OCI-LY1 (cell line): ENCODE results near the gene BABAM2.

Experiments
- H2AFZ ChIP-seq: fragments of 200-600 bp; sonication (generic), shearing (Covaris generic); 2 replicates; pipeline ENCODE4 v1.6.0; 2014; ENCODE audit warnings: antibody characterized with exemption, mild to moderate bottlenecking, low read length
- H3F3A ChIP-seq: fragments of 200-600 bp; sonication (generic), shearing (Covaris generic); 2 replicates; pipeline ENCODE4 v1.6.0; 2014; ENCODE audit warnings: mild to moderate bottlenecking, antibody characterized with exemption, low read length, moderate library complexity; ENCODE audit not compliant: insufficient read depth
- H3K27ac ChIP-seq: fragments of 200-600 bp; sonication (generic); 2 replicates; pipeline ENCODE4 v1.5.1; 2014; ENCODE audit warnings: low read length, mixed run types, mild to moderate bottlenecking, low read depth; ENCODE audit not compliant: poor library complexity, severe bottlenecking
- H3K27me3 ChIP-seq: fragments of 200-600 bp; sonication (generic); 2 replicates; pipeline ENCODE4 v1.6.0; 2014; ENCODE audit warnings: antibody characterized with exemption, mild to moderate bottlenecking, low read length, moderate library complexity; ENCODE audit not compliant: insufficient read depth
- H3K36me3 ChIP-seq: fragments of 200-600 bp; sonication (generic); 2 replicates; pipeline ENCODE4 v1.6.1; 2014; ENCODE audit warnings: mild to moderate bottlenecking, antibody characterized with exemption, low read length, moderate library complexity, mixed read lengths; ENCODE audit not compliant: insufficient read depth
- H3K4me1 ChIP-seq: fragments of 200-600 bp; sonication (generic); 2 replicates; pipeline ENCODE4 v1.5.1; 2014; ENCODE audit warnings: mild to moderate bottlenecking, low read length, moderate library complexity; ENCODE audit not compliant: insufficient read depth, severe bottlenecking
- H3K4me2 ChIP-seq: fragments of 200-600 bp; sonication (generic), shearing (Covaris generic); 2 replicates; pipeline ENCODE4 v1.6.1; 2014; ENCODE audit warnings: low read length
- H3K4me3 ChIP-seq: fragments of 200-600 bp; sonication (generic); 2 replicates; pipeline ENCODE4 v1.5.1; 2014; ENCODE audit warnings: low read length, low read depth, mild to moderate bottlenecking, mixed read lengths; ENCODE audit not compliant: poor library complexity, severe bottlenecking
- H3K79me2 ChIP-seq: fragments of 200-600 bp; shearing (Covaris generic); 2 replicates; pipeline ENCODE4 v1.6.1; 2016; ENCODE audit warnings: mixed run types, low read length, mixed read lengths; ENCODE audit not compliant: insufficient read depth
- H3K9ac ChIP-seq: fragments of 200-600 bp; sonication (generic), shearing (Covaris generic); 2 replicates; pipeline ENCODE4 v1.6.1; 2014; ENCODE audit warnings: mild to moderate bottlenecking, low read length, mixed read lengths
- H3K9me2 ChIP-seq: fragments of 200-600 bp; sonication (generic), shearing (Covaris generic); 2 replicates; pipeline ENCODE4 v1.6.1; 2014; ENCODE audit warnings: low read depth, mild to moderate bottlenecking, low read length, mixed read lengths
- H3K9me3 ChIP-seq: fragments of 200-600 bp; shearing (Covaris generic); 2 replicates; pipeline ENCODE4 v1.6.1; 2014; ENCODE audit warnings: low read length, mixed read lengths
- H4K20me1 ChIP-seq: fragments of 200-600 bp; sonication (generic), shearing (Covaris generic); 2 replicates; pipeline ENCODE4 v1.6.0; 2016; ENCODE audit warnings: mild to moderate bottlenecking, low read length; ENCODE audit not compliant: insufficient read depth
- EZH2 ChIP-seq: fragments of 200-600 bp; sonication (generic), shearing (Covaris generic); IDR thresholded peaks from 2 replicates; pipeline ENCODE4 v1.8.0; 2017; ENCODE audit warnings: borderline replicate concordance, mixed run types, mild to moderate bottlenecking, antibody characterized with exemption, low read length, moderate library complexity, mixed read lengths
- TF ChIP-seq, protein P1 (sequence below): fragments of 200-600 bp; sonication (generic), shearing (Covaris generic); IDR thresholded peaks from 2 replicates; pipeline ENCODE4 v1.5.1; 2017; ENCODE audit warnings: mild to moderate bottlenecking, antibody characterized with exemption, low read length, moderate library complexity, mixed read lengths

Gene BABAM2

GRCh38 chr2:27920148-27920885 lies 29.8 kb downstream of the BABAM2 start:
- H4K20me1 ChIP-seq: no peaks in the 10 kb centered on the region
- H3K4me2 ChIP-seq: no peak overlapping the region
- H3K9ac ChIP-seq: no peak overlapping the region
- no peak overlapping the region for H2AFZ ChIP-seq
- H3K79me2 ChIP-seq: no peaks in the 10 kb centered on the region
- TF ChIP-seq EZH2: no peak
- TF ChIP-seq, protein P1, sequence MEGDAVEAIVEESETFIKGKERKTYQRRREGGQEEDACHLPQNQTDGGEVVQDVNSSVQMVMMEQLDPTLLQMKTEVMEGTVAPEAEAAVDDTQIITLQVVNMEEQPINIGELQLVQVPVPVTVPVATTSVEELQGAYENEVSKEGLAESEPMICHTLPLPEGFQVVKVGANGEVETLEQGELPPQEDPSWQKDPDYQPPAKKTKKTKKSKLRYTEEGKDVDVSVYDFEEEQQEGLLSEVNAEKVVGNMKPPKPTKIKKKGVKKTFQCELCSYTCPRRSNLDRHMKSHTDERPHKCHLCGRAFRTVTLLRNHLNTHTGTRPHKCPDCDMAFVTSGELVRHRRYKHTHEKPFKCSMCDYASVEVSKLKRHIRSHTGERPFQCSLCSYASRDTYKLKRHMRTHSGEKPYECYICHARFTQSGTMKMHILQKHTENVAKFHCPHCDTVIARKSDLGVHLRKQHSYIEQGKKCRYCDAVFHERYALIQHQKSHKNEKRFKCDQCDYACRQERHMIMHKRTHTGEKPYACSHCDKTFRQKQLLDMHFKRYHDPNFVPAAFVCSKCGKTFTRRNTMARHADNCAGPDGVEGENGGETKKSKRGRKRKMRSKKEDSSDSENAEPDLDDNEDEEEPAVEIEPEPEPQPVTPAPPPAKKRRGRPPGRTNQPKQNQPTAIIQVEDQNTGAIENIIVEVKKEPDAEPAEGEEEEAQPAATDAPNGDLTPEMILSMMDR: no peak
- H3K9me2 ChIP-seq: no peaks in the 10 kb centered on the region
- H3K4me1 ChIP-seq: peaks cover 7% of the 10 kb centered on the region
- no peak overlapping the region for H3K4me3 ChIP-seq
- no peaks in the 10 kb centered on the region for H3K36me3 ChIP-seq
- H3F3A ChIP-seq: no peaks in the 10 kb centered on the region
- no peaks in the 10 kb centered on the region for H3K27me3 ChIP-seq
- H3K9me3 ChIP-seq: no peaks in the 10 kb centered on the region
- no peak overlapping the region for H3K27ac ChIP-seq

DNA sequence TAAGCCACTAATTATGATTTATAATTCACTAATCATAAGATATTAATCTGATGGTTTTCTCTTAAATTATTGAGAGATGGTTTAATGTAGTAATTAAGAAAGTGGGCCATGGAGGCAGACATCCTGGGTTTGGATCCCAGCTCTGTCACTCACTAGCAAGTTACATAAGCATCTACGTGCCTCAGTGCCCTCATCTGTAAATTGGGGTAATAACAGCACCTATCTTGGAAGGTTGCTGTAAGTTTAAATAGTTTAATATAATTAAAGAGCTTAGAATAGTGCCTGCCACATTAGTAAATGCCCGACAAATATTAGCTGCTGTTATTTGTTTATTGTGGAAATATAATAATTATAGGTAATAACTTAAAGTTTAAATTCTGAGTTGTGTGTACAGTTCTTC lies 30.9 kb downstream of the BABAM2 start:
- TF ChIP-seq, protein P1: no peak
- no peak for TF ChIP-seq EZH2
- Histone ChIP-seq H3K4me2 (no peak overlapping the region), H3K9ac (no peak overlapping the region), H3K4me1 (peaks cover 7% of the 10 kb centered on the region), H2AFZ (no peak overlapping the region), H4K20me1 (no peaks in the 10 kb centered on the region), H3K9me2 (no peaks in the 10 kb centered on the region), H3K36me3 (no peaks in the 10 kb centered on the region), H3K79me2 (no peaks in the 10 kb centered on the region), H3K9me3 (no peaks in the 10 kb centered on the region), H3F3A (no peaks in the 10 kb centered on the region), H3K27ac (no peak overlapping the region), H3K27me3 (no peaks in the 10 kb centered on the region), H3K4me3 (no peak overlapping the region)

DNA sequence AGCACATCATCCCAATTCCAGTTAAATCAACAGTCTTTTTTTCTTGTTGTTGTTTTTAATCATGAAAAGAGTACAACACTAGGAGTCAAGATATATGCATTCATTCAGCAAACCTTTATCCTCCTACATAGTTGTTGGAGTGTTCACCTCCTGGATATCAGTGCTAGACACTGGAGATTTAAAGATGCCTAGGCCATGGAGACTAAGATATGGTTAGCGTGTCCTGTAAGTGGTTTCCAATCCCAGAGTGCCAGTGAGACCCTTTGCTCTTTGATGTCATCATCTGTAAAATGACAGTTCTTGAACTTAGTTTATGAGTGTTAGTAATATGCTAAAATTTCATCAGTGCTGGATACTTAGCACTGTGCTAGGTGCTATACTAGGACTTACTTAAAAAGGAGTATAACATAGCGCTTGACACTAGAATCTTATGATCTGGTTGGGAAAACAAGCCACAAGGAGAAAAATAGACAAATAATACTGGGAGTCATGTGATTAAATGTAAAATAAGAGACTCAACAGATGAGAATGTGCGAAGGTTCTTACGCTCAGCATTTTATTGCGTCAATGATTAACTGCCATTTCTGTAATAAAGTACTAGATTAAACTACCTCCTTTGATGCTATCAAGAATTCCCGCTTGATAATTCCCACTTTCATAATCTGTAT lies 31.5 kb downstream of the BABAM2 start:
- H3K4me3 ChIP-seq: no peak overlapping the region
- no peaks in the 10 kb centered on the region for H4K20me1 ChIP-seq
- H3K4me1 ChIP-seq: peaks cover 7% of the 10 kb centered on the region
- H3K27me3 ChIP-seq: no peaks in the 10 kb centered on the region
- H3F3A ChIP-seq: no peaks in the 10 kb centered on the region
- H3K4me2 ChIP-seq: no peak overlapping the region
- no peak overlapping the region for H2AFZ ChIP-seq
- no peaks in the 10 kb centered on the region for H3K79me2 ChIP-seq
- H3K9ac ChIP-seq: no peak overlapping the region
- H3K9me3 ChIP-seq: no peaks in the 10 kb centered on the region
- no peaks in the 10 kb centered on the region for H3K36me3 ChIP-seq
- no peaks in the 10 kb centered on the region for H3K9me2 ChIP-seq
- no peak for TF ChIP-seq EZH2
- TF ChIP-seq, protein P1: no peak
- H3K27ac ChIP-seq: no peak overlapping the region
